Osteoblast (primary cell): ENCODE measurements around the gene MOB3C. TPM values are rescaled to one million over a fixed set of nuclear protein-coding genes. Genes with fewer than 3 reads are reported as not detected.

ENCODE experiments used
- DNase-seq: peaks from one replicate; pipeline ENCODE4 v3.0.0; 2011; ENCODE audit warnings: low spot score, mixed read lengths; ENCODE audit not compliant: insufficient read length; ENCODE audit errors: missing footprints
- H2AFZ ChIP-seq: 2 replicates; pipeline ENCODE4 v1.6.0; 2011; ENCODE audit warnings: mild to moderate bottlenecking, low read length
- H3K27ac ChIP-seq: 2 replicates; pipeline ENCODE4 v1.5.1; 2011; ENCODE audit warnings: mild to moderate bottlenecking, low read depth, low read length, moderate library complexity
- H3K27me3 ChIP-seq: 2 replicates; pipeline ENCODE4 v1.6.0; 2012; ENCODE audit warnings: mild to moderate bottlenecking, control low read depth, inconsistent platforms, low read length, moderate library complexity; ENCODE audit not compliant: insufficient read depth
- H3K36me3 ChIP-seq: 2 replicates; pipeline ENCODE4 v1.5.1; 2011; ENCODE audit warnings: mild to moderate bottlenecking, low read length, control low read depth, moderate library complexity; ENCODE audit not compliant: insufficient read depth
- H3K4me1 ChIP-seq: 2 replicates; pipeline ENCODE4 v1.5.1; 2011; ENCODE audit warnings: mild to moderate bottlenecking, low read length, control low read depth, moderate library complexity; ENCODE audit not compliant: insufficient read depth
- H3K4me2 ChIP-seq: 2 replicates; pipeline ENCODE4 v1.6.0; 2011; ENCODE audit warnings: mild to moderate bottlenecking, low read length; ENCODE audit not compliant: insufficient read depth
- H3K4me3 ChIP-seq: fragments of 200-600 bp; sonication (generic); 3 replicates; pipeline ENCODE4 v1.5.1; 2012; ENCODE audit warnings: mild to moderate bottlenecking, low read length, inconsistent platforms; ENCODE audit not compliant: insufficient read depth
- H3K79me2 ChIP-seq: 2 replicates; pipeline ENCODE4 v1.6.0; 2012; ENCODE audit warnings: mild to moderate bottlenecking, low read length, control low read depth, inconsistent platforms; ENCODE audit not compliant: insufficient read depth
- H3K9me3 ChIP-seq: 2 replicates; pipeline ENCODE4 v1.5.1; 2011; ENCODE audit warnings: low read depth, low read length, control low read depth
- H4K20me1 ChIP-seq: 2 replicates; pipeline ENCODE4 v1.6.0; 2012; ENCODE audit warnings: mild to moderate bottlenecking, low read length, control low read depth; ENCODE audit not compliant: insufficient read depth
- CTCF ChIP-seq: IDR thresholded peaks from 2 replicates; pipeline ENCODE4 v1.5.1; 2011; ENCODE audit warnings: mild to moderate bottlenecking, low read depth, low read length, moderate library complexity; ENCODE audit errors: extremely low read depth
- total RNA-seq: library from RNA; depleted of rRNA; stranded (reverse); fragments of >200 nt; gene quantifications from 2 replicates; pipeline ENCODE4 v1.2.3, GENCODE V29; 2012

MOB3C gene
- total RNA-seq, 1 donor = 8.7 TPM

- no peak for TF ChIP-seq CTCF
- Histone ChIP-seq H3K36me3 (peaks cover 8% of the 10 kb centered on the region), H3K4me1 (peaks cover 33% of the 10 kb centered on the region), H3K4me2 (peak overlapping the region; percentile 85), H2AFZ (peak overlapping the region; percentile 66), H3K27me3 (no peaks in the 10 kb centered on the region), H3K9me3 (no peaks in the 10 kb centered on the region), H4K20me1 (peaks cover 24% of the 10 kb centered on the region), H3K4me3 (peak overlapping the region; percentile 90), H3K27ac (peak overlapping the region; percentile 0), H3K79me2 (peaks cover 41% of the 10 kb centered on the region)
- DNase-seq = peak; percentile 74
Observed at GRCh38 chr1:46615735-46616134, 876 bp downstream of the MOB3C start.

- H3K4me2 ChIP-seq = peak overlapping the region; percentile 85
- DNase-seq = no peak
- no peak for TF ChIP-seq CTCF
Observed at GRCh38 chr1:46615088-46615487, 1.5 kb downstream of the MOB3C start.

GRCh38 chr1:46614604-46614984 is 2.0 kb downstream of the MOB3C start:
- Histone ChIP-seq H4K20me1 (peaks cover 24% of the 10 kb centered on the region), H3K27ac (no peak overlapping the region), H3K27me3 (no peaks in the 10 kb centered on the region), H3K4me3 (no peak overlapping the region), H3K79me2 (peaks cover 41% of the 10 kb centered on the region), H3K4me2 (peak overlapping the region; percentile 12), H3K9me3 (no peaks in the 10 kb centered on the region), H3K4me1 (peaks cover 33% of the 10 kb centered on the region), H2AFZ (no peak overlapping the region), H3K36me3 (peaks cover 15% of the 10 kb centered on the region)
- no peak for DNase-seq
- TF ChIP-seq CTCF = no peak

More at GRCh38 chr1:46615088-46615487, 1.5 kb downstream of the MOB3C start:
- peaks cover 24% of the 10 kb centered on the region for H4K20me1 ChIP-seq
- peaks cover 11% of the 10 kb centered on the region for H3K36me3 ChIP-seq
- H2AFZ ChIP-seq = no peak overlapping the region
- no peaks in the 10 kb centered on the region for H3K27me3 ChIP-seq
- peaks cover 33% of the 10 kb centered on the region for H3K4me1 ChIP-seq
- H3K4me3 ChIP-seq = peak overlapping the region; percentile 90
- H3K9me3 ChIP-seq = no peaks in the 10 kb centered on the region
- H3K27ac ChIP-seq = no peak overlapping the region
- H3K79me2 ChIP-seq = peaks cover 41% of the 10 kb centered on the region

- H3K4me2 ChIP-seq = peak overlapping the region; percentile 50
- TF ChIP-seq CTCF = no peak
- peak; percentile 96 for DNase-seq
- H4K20me1 ChIP-seq = peaks cover 24% of the 10 kb centered on the region
- H3K4me3 ChIP-seq = peak overlapping the region; percentile 40
- H3K4me1 ChIP-seq = peaks cover 33% of the 10 kb centered on the region
- peaks cover 41% of the 10 kb centered on the region for H3K79me2 ChIP-seq
- no peak overlapping the region for H3K27ac ChIP-seq
- peaks cover 19% of the 10 kb centered on the region for H3K36me3 ChIP-seq
- H2AFZ ChIP-seq = no peak overlapping the region
- no peaks in the 10 kb centered on the region for H3K9me3 ChIP-seq
- no peaks in the 10 kb centered on the region for H3K27me3 ChIP-seq
Observed at GRCh38 chr1:46613661-46614603, 2.7 kb downstream of the MOB3C start.
